Effector memory CD4-positive, alpha-beta T cell (primary cell): Measurements from ENCODE around the gene ETS1.
A peak's percentile ranks its signal among the peaks of the same experiment; 100 is the strongest.

ENCODE experiments used
- DNase-seq, 3 donors: peaks; one replicate each; pipeline ENCODE4 v3.0.0-alpha.2; 2020
- H3K27ac ChIP-seq: 2 replicates; pipeline ENCODE4 v1.7.0; 2013; ENCODE audit warnings: mild to moderate bottlenecking, low read length, moderate library complexity; ENCODE audit not compliant: insufficient read depth, poor library complexity, severe bottlenecking
- H3K27me3 ChIP-seq: replicated peaks from 2 replicates; pipeline ENCODE4 v1.7.0; 2013; ENCODE audit warnings: mild to moderate bottlenecking, low read length; ENCODE audit not compliant: insufficient read depth, control insufficient read depth, poor library complexity, severe bottlenecking
- H3K36me3 ChIP-seq: 2 replicates; pipeline ENCODE4 v1.7.0; 2013; ENCODE audit warnings: mild to moderate bottlenecking, low read length, moderate library complexity; ENCODE audit not compliant: control insufficient read depth, insufficient read depth
- H3K4me1 ChIP-seq: 2 replicates; pipeline ENCODE4 v1.7.0; 2013; ENCODE audit warnings: low read length, mild to moderate bottlenecking; ENCODE audit not compliant: control insufficient read depth, insufficient read depth, poor library complexity, severe bottlenecking
- H3K4me3 ChIP-seq: 2 replicates; pipeline ENCODE4 v1.7.0; 2013; ENCODE audit warnings: low read length, low read depth, mild to moderate bottlenecking; ENCODE audit not compliant: insufficient read depth, poor library complexity, severe bottlenecking
- H3K9me3 ChIP-seq: 2 replicates; pipeline ENCODE4 v1.7.0; 2013; ENCODE audit warnings: mild to moderate bottlenecking, low read length, moderate library complexity; ENCODE audit not compliant: control insufficient read depth

Gene ETS1

GRCh38 chr11:128488471-128488870 lies 98.9 kb downstream of the ETS1 start:
- peaks cover 73% of the 10 kb centered on the region for H3K36me3 ChIP-seq
- H3K4me3 ChIP-seq = no peak overlapping the region
- peak overlapping the region; percentile 93 for H3K27ac ChIP-seq
- peaks cover 99% of the 10 kb centered on the region for H3K4me1 ChIP-seq
- no peaks in the 10 kb centered on the region for H3K9me3 ChIP-seq
- no peaks in the 10 kb centered on the region for H3K27me3 ChIP-seq
- DNase-seq = no peak

DNA sequence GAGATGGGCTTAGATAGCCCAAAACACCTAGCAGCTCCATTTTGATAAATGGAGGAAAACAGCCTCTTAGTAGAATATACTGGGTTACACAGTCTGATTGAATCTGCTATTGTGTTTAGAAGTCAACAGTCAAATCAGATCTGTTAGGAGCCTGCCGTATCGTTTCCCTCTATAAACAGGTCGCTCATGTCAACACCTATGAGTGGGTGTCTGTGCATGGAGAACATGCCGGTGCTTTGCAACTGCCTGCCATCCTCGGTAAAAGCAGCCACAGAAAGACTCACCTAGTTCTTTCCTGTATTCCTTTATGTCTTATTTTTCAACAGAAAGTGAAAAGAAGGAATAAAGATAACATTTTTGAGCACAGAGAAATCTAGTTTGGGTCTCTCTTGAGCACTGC lies 99.4 kb downstream of the ETS1 start:
- no peaks in the 10 kb centered on the region for H3K9me3 ChIP-seq
- H3K4me1 ChIP-seq = peaks cover 99% of the 10 kb centered on the region
- H3K4me3 ChIP-seq = no peak overlapping the region
- H3K36me3 ChIP-seq = peaks cover 76% of the 10 kb centered on the region
- DNase-seq = no peak
- H3K27ac ChIP-seq = peak overlapping the region; percentile 93
- H3K27me3 ChIP-seq = no peaks in the 10 kb centered on the region

GRCh38 chr11:128484172-128484571 lies 103.2 kb downstream of the ETS1 start:
- Histone ChIP-seq H3K27me3 (no peaks in the 10 kb centered on the region), H3K27ac (peak overlapping the region; percentile 93), H3K4me3 (no peak overlapping the region), H3K9me3 (no peaks in the 10 kb centered on the region), H3K4me1 (peaks cover 99% of the 10 kb centered on the region), H3K36me3 (peaks cover 88% of the 10 kb centered on the region)
- DNase-seq = no peak

- Histone ChIP-seq H3K27ac (peak overlapping the region; percentile 93), H3K36me3 (peaks cover 84% of the 10 kb centered on the region), H3K4me3 (peak overlapping the region; percentile 20), H3K9me3 (no peaks in the 10 kb centered on the region), H3K4me1 (peaks cover 99% of the 10 kb centered on the region), H3K27me3 (no peaks in the 10 kb centered on the region)
- peak in 1 of 3 donors; percentile 52 for DNase-seq
These were observed 104.1 kb downstream of the ETS1 start for GRCh38 chr11:128483211-128483788.

DNA sequence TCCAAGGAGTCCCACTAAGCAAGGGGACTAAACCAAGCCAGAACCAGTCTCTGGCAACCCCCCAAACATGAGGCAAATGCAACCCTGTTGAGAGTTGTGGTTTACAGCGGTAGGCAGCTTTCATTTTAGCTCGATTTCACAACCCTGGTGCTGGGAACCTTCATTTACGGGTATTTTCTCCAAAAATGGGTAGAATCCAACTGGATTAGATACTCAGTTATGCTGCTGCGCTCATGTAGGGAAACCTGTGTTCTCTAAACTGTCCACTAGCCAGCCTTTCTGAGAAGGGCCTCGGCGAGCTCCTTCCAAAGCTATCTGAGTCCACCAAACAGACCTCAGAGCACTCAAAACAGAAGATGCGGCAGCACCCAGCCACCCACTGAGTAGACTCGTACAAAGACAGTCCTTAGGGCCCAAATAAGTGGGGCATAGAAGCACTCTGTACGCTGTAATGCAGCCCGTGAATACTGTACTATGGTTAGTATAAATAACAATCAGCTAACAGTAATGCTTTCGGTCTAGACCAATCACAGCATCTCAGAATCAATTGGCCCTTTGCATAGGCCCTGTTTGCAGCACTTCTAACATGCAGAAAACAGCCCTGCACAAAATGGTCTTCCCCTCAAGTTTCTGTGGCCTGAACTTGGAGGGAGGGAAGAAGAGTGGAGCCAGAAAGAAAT lies 104.7 kb downstream of the ETS1 start:
- peak overlapping the region; percentile 93 for H3K27ac ChIP-seq

GRCh38 chr11:128482092-128482491 lies 105.3 kb downstream of the ETS1 start:
- peak overlapping the region; percentile 93 for H3K27ac ChIP-seq
- H3K4me1 ChIP-seq = peaks cover 100% of the 10 kb centered on the region
- DNase-seq = no peak
- H3K27me3 ChIP-seq = no peaks in the 10 kb centered on the region
- H3K4me3 ChIP-seq = peak overlapping the region; percentile 20
- no peaks in the 10 kb centered on the region for H3K9me3 ChIP-seq
- peaks cover 78% of the 10 kb centered on the region for H3K36me3 ChIP-seq

More for the DNA sequence above, 104.7 kb downstream of the ETS1 start:
- Histone ChIP-seq H3K4me1 (peaks cover 99% of the 10 kb centered on the region), H3K4me3 (peak overlapping the region; percentile 20), H3K27me3 (no peaks in the 10 kb centered on the region), H3K9me3 (no peaks in the 10 kb centered on the region), H3K36me3 (peaks cover 77% of the 10 kb centered on the region)
- DNase-seq = peak in 2 of 3 donors; percentile 45 to 53

DNA sequence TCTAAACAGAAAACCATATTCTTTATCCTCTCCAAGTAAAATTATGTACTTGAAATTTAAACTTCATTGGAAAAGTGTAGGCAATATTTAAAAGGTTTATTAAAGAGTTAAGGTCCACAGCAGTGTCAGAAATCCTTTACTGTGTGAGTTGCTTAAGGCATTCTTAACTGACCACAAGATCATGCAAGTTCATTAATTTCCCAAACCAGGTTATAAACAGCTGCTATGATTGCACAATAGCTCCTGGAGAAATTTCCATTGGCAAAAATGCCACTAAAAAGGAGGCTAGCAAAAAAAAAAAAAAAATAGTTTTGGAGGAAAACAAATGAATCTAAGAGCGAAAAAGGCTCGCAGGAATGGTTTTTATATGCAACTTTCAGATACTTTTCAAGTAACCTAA lies 106.2 kb downstream of the ETS1 start:
- Histone ChIP-seq H3K36me3 (peaks cover 72% of the 10 kb centered on the region), H3K9me3 (no peaks in the 10 kb centered on the region), H3K4me3 (peak overlapping the region; percentile 1), H3K27me3 (no peaks in the 10 kb centered on the region), H3K27ac (peak overlapping the region; percentile 93), H3K4me1 (peaks cover 97% of the 10 kb centered on the region)
- no peak for DNase-seq

- DNase-seq = no peak
- H3K9me3 ChIP-seq = no peaks in the 10 kb centered on the region
- peaks cover 97% of the 10 kb centered on the region for H3K4me1 ChIP-seq
- H3K4me3 ChIP-seq = peak overlapping the region; percentile 16
- H3K36me3 ChIP-seq = peaks cover 72% of the 10 kb centered on the region
- peak overlapping the region; percentile 93 for H3K27ac ChIP-seq
- H3K27me3 ChIP-seq = no peaks in the 10 kb centered on the region
These were observed 106.7 kb downstream of the ETS1 start for GRCh38 chr11:128480665-128481064.

DNA sequence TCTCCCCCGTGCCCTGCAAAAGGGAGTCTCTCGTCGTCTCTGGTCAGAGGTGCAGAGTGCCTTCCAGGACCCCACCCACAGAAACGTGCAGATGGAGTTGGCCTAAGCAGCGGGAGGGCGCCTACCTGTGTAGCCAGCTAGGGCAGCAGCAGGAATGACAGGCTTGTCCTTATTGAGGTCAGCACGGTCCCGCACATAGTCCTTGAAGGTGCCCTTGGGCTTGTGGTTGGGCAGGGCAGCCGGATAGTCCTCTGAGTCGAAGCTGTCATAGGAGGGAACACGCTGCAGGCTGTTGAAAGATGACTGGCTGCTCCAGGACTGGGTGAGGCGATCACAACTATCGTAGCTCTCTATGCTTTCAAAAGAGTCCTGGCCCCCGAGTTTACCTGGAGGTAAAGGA lies 107.3 kb downstream of the ETS1 start:
- Histone ChIP-seq H3K9me3 (no peaks in the 10 kb centered on the region), H3K27ac (peak overlapping the region; percentile 93), H3K36me3 (peaks cover 67% of the 10 kb centered on the region), H3K4me1 (peaks cover 95% of the 10 kb centered on the region), H3K4me3 (peak overlapping the region; percentile 16), H3K27me3 (no peaks in the 10 kb centered on the region)
- no peak for DNase-seq

DNA sequence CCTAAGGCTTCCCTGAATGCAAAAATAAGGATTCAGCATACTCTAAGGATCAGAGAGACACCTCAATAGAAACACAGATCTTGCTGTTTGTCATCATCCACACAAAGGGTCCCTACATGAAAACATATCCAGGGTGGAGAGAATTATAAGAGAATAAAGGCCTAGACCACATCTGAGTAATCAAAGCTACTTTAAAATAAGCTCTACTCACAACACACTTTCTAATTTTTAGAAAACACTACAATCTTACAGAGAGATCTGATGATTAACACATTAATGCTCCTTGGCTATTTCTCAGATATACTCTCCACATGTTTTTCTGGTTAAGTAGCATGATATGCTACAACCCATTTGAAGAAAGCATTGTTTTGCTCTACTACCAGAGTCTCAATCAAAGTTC lies 108.2 kb downstream of the ETS1 start:
- Histone ChIP-seq H3K9me3 (no peaks in the 10 kb centered on the region), H3K27ac (peak overlapping the region; percentile 93), H3K4me3 (peak overlapping the region; percentile 16), H3K4me1 (peaks cover 95% of the 10 kb centered on the region), H3K36me3 (peaks cover 65% of the 10 kb centered on the region), H3K27me3 (no peaks in the 10 kb centered on the region)
- no peak for DNase-seq
